Stimulated activated CD8-positive, alpha-beta memory T cell treated with anti-CD3 and anti-CD28 coated beads, Interleukin-15, amount 100 ng/mL, for 4 hours (primary cell): ENCODE results near the gene FBN3.

Source experiments
- DNase-seq, 2 donors: peaks; one replicate each; pipeline ENCODE4 v3.0.0-alpha.2; 2020; ENCODE audit warnings: low read depth in 2 of 2

The FBN3 gene

DNA sequence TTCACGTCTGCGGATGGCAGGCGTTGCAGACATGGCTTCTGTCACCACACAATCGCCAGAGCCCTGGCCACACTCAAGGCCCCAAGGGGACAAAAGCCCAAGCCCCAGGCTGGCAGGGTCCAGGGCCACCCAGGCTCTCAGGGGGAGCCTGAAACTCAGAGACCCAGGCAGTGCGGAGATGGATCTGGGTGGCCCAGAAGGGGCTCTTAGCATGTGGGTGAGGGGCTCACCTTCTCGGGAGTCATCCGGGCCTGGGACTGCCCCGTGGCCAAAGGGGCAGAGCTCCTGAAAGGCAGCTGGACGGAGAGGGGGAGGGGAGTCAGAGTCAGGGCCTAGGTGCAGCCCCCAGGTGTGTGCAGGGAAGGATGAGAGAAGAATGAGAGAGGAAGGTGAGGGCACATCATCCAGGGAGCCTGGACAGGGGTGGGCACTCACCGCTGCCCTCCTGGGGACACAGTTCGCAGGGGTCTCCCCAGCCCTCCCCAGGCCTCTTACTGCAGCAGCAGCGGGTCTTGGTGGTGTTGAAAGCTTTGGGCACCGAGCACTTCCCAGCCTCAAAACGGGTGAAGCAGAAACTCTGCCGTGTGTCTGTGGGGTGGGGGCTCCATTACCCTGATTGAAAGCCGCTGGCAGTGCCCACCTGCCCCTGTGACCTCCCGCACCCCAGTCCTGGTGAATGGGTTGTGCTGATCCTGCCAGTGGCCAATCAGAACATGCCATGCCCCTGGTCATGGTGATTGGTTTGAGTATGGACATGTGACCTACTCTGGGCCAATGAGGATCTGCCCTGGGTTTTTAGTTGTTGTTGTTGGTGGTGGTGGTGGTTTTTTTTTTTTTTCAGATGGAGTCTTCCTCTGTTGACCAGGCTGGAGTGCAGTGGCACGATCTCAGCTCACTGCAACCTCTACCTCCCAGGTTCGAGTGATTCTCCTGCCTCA lies 59.5 kb downstream of the FBN3 start:
- DNase-seq = no peak

DNA sequence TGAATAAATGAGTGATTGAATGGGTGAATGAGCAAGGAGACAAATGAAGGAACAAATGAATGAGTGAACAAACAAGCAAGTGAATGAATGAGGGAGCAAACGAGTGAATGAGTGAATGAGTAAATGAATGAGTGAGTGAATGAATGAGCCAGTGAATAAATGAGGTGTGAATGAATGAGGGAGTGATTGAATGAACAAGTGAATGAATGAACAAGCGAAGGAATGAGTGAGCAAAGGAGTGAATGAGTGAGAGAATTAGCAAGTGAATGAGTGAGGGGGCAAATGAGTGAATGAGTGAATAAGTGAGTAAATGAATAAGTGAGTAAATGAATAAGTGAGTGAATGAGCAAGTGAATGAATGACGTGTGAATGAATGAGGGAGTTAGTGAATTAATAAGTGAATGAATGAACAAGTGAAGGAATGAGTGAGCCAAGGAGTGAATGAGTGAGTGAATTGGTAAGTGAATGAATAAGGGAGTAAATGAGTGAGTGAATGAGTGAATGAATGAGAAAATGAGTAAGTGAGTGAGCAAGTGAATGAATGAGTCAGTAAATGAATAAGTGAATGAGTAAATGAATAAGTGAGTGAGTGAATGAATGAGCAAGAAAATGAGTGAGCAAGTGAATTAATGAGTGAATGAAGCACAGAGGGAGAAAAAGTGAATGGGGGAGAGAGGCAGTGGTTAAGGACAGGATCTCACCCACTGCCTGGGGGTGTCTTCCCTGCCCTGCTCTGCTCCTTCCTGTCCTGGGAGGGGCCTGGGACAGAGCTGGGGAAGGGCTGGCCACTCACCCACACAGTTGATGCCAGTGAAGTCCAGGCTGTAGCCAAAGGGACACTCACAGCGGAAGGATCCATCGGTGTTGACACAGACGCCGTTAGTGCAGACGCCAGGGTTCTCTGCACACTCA lies 60.4 kb downstream of the FBN3 start:
- DNase-seq = no peak

DNA sequence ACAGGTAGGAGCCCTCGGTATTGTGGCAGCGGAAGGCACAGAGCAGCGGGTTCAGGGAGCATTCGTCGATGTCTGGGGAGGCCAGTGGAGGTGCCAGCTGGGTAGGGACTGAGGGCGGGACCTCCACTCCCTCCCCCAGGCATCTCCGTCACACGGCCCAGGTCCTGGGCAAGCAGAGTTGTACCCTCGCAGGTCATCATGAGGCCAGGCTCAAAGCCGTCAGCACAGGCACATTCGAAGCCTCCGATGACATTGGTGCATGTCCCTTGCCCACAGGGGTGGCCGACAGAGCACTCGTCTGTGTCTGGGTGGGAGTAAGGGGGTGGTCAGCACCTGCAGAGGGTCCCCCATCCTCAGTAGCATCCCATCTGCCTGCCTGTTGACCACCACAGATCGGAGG lies 61.5 kb downstream of the FBN3 start:
- no peak for DNase-seq

DNA sequence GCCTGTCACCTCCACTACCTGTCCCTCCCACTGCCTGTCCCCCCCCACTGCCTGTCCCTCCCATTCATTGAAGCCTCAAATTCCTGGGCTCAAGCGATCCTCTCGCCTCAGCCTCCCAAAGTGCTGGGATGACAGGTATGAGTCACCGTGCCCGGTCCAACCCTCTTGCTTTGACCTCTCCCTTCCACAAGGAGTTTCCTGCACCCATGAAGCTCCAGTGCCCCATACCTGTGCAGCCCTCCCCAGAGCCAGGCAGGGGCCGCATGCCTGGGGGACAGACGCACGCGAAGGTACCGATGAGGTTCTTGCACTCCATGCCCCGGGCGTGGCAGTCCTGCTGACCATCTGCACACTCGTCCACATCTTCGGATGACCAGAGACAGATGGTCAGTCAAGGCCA lies 62.5 kb downstream of the FBN3 start:
- DNase-seq = no peak

DNA sequence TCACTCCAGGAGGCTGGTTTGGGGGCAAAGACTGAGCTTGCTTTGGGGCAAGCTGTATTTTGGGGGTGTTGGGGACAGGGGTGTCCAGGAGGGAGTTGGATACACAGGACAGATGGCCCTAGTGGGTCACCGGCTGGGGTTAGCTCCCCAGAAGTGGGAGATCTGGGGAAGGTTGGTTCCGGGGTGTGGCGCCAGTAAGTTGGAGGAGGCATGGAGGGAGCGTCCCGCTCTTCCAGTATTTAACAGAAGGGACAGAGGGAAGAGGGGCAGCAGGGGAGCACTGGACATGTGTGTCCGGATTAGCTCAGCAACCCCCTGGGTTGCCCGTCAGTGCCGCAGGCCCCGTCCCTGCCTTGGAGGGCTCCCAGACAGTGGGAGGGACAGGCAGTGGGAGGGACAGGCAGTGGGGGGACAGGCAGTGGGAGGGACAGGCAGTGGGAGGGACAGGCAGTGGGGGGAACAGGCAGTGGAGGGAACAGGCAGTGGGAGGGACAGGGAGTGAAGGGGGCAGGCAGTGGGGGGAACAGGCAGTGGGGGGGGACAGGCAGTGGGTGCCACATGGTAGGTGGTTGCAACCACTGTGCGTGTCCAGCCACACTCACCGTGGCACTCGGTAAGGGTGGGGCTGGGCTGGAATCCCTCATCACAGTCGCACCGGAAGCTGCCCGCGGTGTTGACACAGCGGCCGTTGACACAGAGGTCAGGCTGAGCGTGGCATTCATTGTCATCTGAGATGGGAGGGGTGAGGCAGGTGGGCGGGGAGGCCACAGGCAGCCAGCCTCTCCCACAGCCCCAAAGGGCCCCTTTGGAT lies 63.6 kb downstream of the FBN3 start:
- DNase-seq = no peak

DNA sequence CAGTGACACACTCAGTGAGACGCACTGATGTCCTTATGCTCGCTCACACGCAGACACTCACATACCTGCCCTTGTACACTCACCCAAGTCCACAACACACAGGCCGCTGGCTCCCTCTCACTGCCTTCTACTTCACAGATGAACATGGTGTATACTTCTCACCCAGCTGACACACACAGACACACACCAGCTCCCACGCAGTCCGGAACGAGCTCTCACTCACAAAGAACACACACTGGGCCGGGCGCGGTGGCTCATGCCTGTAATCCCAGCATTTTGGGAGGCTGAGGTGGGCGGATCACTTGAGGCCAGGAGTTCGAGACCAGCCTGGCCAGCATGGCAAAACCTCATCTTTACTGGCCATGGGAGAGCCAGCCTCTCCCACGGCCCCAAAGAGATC lies 65.2 kb downstream of the FBN3 start:
- no peak for DNase-seq

DNA sequence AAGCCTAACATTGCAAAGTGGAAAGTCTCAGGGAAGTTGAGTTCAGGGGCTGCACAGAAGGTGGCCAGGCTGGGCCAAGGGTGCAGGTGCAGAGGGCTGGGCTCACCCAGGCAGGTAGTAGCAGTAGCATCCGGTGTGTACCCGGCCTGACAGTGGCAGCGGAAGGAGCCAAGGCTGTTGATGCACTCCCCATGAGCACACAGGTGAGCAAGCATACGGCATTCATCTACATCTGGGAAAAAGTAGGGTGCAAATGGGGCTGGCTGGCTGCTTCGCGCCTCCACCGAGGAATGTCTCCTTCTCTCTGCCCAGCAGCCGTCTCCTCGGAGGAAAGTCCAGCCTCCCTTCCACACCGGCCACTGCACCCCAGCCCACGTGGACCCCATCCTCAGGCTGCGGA lies 66.3 kb downstream of the FBN3 start:
- DNase-seq = no peak

DNA sequence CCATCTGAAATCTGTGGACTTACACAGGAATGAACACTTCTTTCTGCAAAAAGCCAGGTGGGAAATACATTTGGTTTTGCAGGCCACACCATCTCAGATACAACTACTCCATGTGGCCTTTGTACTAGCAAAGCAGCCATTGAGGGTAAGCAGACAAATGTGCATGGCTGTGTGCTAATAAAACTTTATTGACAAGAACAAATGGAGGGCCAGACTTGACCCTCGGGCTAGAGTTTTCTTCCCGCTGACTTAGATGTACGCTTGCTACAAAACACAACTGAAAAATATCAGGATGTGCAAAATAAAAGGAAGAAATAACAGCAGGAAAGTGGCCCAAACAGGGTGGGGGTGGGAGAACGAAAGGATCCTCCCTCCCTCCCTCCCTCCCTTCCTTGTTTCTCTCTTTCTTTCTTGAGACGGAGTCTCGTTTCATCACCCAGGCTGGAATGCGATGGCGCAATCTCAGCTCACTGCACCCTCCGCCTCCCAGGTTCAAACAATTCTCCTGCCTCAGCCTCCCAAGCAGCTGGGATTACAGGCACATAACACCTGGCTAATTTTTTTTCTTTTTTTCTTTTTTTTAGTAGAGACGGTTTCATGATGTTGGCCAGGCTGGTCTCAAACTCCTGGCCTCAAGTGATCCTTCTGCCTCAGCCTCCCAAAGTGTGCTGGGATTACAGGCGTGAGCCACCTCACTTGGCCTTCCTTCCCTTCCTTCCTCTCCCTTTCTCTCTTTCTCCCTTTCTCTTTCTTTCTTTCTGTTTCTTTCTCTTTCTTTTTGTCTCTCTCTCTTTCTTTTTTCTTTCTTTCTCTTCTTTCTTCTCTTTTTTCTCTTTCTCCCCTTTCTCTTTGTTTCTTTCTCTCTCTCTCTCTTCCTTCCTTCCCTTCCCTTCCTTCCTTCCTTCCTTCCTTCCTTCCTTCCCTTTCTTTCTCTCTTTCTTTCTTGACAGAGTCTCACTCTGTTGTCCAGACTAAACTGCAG lies 67.5 kb downstream of the FBN3 start:
- DNase-seq = no peak

DNA sequence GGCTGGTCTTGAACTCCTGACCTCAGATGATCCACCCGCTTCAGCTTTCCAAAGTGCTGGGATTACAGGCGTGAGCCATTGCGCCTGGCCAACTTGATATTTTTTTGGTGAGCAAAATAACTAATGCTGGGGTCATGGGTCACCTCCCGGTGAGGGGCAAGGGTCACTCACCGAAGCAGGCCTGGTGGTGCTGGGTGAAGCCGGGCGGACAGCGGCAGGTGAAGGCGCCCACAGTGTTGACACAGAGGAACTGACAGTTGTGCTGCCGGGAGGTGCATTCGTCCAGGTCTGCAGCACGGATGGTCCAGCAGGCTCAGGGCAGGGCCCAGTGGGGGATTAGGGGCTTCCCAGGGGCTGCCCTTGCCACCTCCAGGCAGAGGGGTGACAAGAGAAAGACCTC lies 68.6 kb downstream of the FBN3 start:
- DNase-seq = no peak

DNA sequence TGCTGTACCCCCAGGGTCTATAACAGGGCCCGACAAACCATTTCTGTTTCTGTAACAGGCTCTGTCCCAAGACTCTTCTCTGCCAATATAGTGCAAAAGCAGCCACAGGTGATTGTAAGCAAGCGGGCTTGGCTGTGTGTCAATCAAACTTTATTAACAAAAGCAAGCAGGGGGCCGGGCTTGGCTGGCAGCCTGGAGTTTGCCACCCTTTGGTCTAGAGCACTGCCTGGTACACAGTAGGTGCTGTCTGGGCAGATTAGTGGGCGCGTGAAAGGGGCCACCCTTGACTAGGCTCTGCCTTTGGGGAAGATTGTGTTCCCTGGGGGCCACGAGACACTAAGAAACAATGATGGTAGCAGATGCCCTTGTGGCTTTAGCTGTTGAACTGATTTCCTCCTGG lies 69.4 kb downstream of the FBN3 start:
- no peak for DNase-seq

DNA sequence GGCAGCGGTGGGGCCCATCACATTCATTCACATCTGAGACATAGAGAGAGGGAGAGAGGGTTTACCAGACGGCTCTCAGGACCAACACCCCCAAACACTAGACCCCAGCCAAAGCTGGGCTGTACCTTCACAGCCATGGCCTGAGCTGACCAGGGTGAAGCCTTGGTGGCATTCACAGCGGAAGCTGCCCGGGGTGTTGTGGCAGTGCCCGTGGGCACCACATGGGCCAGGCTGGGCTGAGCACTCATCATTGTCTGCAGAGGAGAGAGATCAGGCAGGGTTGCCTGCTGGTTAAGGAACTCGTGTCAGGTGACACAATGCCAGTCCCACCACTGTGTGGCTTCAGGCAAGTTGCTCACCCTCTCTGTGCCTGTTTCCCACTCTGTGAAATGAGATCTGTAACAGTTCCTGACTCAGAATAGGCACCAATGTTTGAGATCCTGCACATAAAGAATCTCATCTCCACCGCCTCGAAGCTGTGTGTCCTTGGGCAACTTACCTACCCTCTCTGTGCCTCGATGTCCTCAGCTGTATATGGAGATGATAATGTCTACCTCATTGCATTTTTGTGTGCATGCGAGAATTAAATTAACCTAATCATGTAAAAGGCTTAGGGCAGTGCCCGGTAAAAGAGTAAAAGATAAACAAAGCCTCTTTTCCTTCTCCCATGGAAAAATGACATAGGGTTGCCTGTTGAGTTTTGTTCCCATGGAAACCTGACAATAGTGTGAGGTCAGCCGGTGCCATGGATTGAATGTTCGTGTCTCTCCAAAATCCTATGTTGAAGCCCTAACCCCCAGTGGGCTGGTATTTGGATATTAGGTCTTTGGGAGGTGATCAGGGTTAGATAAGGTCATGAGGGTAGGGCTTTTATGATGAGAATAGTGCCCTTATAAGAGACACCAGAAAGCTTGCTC lies 74.0 kb downstream of the FBN3 start:
- no peak for DNase-seq

DNA sequence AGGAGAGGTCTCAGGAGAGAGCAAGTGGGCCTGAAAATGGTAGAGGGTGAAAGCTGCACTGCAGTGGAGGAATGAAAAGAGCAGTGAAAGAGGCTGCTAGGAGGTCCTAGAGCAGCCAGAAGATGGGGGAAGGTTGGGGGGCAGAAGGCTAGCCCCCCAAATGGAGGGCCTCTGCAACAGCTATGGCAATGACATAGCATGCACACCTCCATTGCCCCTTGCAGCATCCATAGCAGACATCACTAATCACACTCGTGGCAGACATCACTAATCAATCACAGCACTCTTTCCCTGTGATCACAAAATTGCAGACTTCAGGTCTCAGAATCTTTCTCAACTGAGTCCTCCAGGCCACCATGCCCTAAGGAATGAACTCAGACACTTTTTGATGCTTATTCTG lies 74.9 kb downstream of the FBN3 start:
- DNase-seq = no peak

DNA sequence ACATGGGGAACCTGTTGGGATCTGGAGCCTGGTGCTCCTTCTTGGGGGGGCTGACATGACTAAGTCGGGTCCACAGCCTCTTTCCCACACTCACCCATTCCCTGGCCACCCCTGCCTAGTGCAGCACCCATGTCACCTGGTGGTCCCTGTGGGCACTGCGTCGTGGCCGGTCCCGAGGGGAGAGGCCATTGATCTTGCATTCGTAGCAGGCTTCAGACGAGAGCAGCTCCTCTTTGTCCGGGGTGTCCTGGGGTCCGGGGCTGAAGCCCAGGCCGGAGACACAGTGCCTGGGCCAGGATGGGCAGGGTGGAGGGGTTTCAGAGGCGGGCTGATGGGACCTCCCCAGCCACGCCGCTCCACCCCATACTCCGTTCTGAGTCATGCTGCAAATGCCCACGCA lies 77.5 kb downstream of the FBN3 start:
- no peak for DNase-seq

DNA sequence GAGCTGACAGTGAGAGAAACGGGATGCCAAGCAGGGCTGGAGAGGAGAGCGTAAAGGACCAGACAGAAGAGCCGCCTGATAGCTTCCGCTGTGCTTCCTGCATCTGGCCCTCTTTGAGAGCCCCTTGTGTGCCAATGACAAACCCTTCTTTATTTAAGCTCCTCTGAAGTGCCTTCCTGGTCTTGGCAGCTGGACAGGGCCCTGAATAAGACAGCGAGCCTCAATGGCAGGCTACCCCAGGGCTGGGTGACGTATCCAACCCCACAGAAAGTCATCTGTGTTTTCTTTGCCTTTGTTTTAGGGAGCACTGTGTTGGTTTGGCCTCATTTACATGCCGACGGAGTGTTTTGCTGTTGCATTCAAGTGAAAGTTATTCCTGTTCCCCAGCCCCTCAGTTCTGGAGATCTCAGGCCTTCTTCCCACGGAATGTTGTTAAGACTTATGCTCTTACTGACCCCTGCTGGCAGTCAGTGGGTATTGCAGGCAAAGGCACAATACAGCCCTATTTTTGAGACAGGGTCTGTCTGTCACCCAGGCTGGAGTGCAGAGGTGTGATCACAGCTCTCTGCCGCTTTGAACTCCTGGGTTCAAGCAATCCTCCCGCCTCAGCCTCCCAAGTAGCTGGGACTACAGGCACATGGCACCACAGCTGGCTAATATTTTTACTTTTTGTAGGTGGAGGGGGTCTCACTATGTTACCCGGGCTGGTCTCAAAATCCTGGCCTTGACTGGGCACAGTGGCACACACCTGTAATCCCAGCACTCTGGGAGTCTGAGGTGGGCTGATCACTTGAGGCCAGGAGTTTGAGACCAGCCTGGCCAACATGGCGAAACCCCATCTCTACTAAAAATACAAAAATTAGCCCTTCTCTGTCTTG lies 80.1 kb downstream of the FBN3 start:
- no peak for DNase-seq

DNA sequence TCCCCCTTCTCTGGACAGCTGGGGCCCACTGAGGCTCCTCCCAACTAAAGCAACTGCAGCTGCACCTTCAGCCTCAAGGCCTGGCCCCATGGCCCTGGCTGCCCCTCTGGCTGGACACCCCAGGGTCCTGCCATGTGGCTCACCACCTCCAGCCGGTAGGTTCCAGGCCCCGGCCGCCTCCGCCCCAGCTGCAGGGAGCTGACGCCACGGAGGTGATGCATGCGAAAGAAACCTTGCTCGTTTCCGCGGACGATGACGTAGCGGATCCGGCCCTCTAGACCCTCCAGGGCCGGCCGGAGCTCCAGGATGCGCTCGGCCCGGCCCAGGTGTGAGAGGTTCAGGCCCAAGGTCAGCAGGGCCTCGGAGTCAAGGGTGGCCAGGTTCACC lies 83.5 kb downstream of the FBN3 start:
- no peak for DNase-seq

DNA sequence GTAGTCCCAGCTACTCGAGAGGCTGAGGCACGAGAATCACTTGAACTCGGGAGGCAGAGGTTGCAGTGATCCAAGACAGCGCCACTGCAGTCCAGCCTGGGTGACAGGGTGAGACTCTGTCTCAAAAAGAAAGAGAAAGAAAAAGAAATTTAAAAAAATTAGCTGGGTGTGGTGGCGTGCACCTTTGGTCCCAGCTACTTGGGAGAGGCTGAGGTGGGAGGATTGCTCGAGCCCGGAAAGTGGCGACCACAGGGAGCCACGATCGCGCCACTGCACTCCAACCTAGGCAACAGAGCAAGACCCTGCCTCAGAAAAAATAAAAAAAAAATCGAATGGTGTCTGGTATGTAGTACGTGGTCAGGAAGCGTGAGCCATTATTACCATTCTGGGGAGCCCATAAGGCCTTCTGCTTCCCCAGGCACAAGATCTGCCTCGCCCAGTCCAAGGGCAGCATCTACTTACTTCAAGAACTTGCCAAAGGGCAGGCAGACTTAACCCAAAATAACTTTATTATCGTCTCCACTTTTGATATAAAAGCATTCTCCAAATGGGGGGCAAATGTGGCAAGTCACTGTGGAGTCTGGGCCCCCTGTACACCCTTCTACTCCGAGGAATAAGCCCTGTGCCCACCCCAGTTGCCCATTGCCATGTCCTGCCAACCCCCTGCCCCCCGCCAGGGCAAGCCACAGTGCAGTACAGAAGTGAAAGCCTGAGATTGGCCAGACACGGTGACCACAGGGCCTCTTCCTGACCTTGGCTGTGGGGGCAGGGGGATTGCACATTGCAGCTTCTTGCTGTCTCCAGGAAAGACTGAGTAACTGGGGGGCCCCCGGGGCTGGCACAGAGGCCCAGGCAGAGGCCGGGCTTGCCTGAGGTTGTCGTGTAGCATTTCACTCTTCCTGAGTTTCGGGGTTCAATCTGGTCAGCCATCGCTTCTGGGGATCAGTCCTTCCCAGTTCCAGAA lies 84.2 kb downstream of the FBN3 start:
- no peak for DNase-seq

DNA sequence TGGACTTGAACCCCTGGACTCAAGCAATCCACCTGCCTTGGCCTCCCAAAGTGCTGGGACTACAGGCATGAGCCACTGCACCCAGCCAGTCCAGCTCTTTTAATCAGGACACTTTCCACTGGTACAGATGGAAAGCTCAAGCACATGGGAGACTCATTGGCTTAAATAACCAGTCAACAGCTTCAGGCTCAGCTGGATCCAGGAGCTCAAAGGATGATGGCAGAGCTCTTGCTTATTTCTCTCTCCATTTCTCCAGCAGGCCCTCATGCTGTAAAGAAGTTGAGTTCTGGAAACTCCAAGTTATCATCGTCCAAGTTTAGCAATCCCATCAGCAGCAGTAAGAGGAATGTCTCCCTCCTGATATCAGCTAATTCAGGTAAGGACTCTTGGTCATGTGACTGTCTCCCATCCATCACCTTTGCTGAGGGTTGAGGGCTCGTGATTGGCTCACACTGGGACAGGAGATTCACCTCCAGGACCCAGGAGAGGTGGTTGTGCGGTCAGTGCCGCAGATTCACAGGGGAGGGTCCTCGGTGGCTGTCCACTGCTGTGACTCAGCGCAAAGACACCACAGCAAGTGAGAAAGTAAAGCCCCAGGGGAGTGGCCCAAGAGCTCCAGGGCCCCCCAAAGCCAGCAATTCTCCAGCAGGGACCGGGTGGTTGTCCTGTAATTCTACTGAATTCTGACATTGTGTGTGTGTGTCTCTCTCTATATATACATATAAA lies 91.7 kb downstream of the FBN3 start:
- DNase-seq = no peak
